A673 (cell line): ENCODE measurements around the gene HUS1.

ENCODE experiments used
- EZH2 ChIP-seq: fragments of 200-600 bp; sonication (generic); IDR thresholded peaks from 2 replicates; pipeline ENCODE4 v1.6.1; 2017; ENCODE audit warnings: borderline replicate concordance, low read depth, mild to moderate bottlenecking, mixed read lengths, antibody characterized with exemption, low read length; ENCODE audit not compliant: poor library complexity, severe bottlenecking
- TF ChIP-seq, protein P1 (sequence below): fragments of 300-800, 200-600 bp; sonication (generic); conservative IDR thresholded peaks from 2 replicates; pipeline ENCODE4 v1.5.1; 2017; ENCODE audit warnings: low read depth, mild to moderate bottlenecking, antibody characterized with exemption, low read length, moderate library complexity, mixed read lengths

GRCh38 chr7:47948141-47948790, 31.1 kb downstream of the HUS1 start, which contains the start of gene PKD1L1:
- TF ChIP-seq, protein P1, sequence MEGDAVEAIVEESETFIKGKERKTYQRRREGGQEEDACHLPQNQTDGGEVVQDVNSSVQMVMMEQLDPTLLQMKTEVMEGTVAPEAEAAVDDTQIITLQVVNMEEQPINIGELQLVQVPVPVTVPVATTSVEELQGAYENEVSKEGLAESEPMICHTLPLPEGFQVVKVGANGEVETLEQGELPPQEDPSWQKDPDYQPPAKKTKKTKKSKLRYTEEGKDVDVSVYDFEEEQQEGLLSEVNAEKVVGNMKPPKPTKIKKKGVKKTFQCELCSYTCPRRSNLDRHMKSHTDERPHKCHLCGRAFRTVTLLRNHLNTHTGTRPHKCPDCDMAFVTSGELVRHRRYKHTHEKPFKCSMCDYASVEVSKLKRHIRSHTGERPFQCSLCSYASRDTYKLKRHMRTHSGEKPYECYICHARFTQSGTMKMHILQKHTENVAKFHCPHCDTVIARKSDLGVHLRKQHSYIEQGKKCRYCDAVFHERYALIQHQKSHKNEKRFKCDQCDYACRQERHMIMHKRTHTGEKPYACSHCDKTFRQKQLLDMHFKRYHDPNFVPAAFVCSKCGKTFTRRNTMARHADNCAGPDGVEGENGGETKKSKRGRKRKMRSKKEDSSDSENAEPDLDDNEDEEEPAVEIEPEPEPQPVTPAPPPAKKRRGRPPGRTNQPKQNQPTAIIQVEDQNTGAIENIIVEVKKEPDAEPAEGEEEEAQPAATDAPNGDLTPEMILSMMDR = no peak
- TF ChIP-seq EZH2 = no peak
